ENCODE data around the gene USP11.

- no peak for TF ChIP-seq POLR2A (IDR thresholded peaks at IDR 0.05; ENCODE audit: low read depth, low read length)
- TF ChIP-seq MAZ (IDR thresholded peaks at IDR 0.05; ENCODE audit: borderline replicate concordance, low read depth, low read length): no peak
- TF ChIP-seq RCOR1 (IDR thresholded peaks at IDR 0.05; ENCODE audit: insufficient replicate concordance, low read length): no peak
- no peak for TF ChIP-seq RAD21 (IDR thresholded peaks at IDR 0.05; ENCODE audit: low read length)
- no peak for TF ChIP-seq CTCF (conservative IDR thresholded peaks at IDR 0.05; ENCODE audit: low read depth, low read length)
- no peak for TF ChIP-seq BHLHE40 (IDR thresholded peaks at IDR 0.05; ENCODE audit: low read depth, low read length)
- no peak for TF ChIP-seq USF2 (IDR thresholded peaks at IDR 0.05; ENCODE audit: low read depth, low read length)
- no peak for TF ChIP-seq FOS (IDR thresholded peaks at IDR 0.05; ENCODE audit: low read depth, low read length)
- no peak for TF ChIP-seq SMC3 (IDR thresholded peaks at IDR 0.05; ENCODE audit: low read depth, low read length)
Observed at GRCh38 chrX:47201345-47201944, 31.4 kb upstream of the USP11 start.

Data from IMR-90 (cell line).